SK-N-SH (cell line): ENCODE data around the gene PTPRG. TPM values are rescaled to one million over a fixed set of nuclear protein-coding genes. Genes with fewer than 3 reads are reported as not detected.

ENCODE experiments used
- CTCF ChIA-PET: fragments of 300-600, 350-600 bp; formaldehyde crosslinking; extraction: SDS; loops from one replicate; lab custom pipeline; 2021; lab: Yijun Ruan, JAX
- POLR2A ChIA-PET: fragments of 350-600 bp; sonication (Branson Sonifier 250); formaldehyde crosslinking; extraction: SDS; loops from one replicate; lab custom pipeline; 2020; ENCODE audit warnings: antibody characterized with exemption, inconsistent platforms; lab: Yijun Ruan, JAX
- DNase-seq: peaks from one replicate; pipeline ENCODE4 v3.0.0; 2012
- H2AFZ ChIP-seq: fragments of 200-600 bp; sonication (generic); 2 replicates; pipeline ENCODE4 v1.8.1; 2016; ENCODE audit warnings: antibody characterized with exemption, mild to moderate bottlenecking, low read depth
- H3F3A ChIP-seq: fragments of 200-600 bp; sonication (generic); replicated peaks from 2 replicates; pipeline ENCODE3; 2016; ENCODE audit warnings: antibody characterized with exemption, mild to moderate bottlenecking; ENCODE audit not compliant: insufficient read depth
- H3K27ac ChIP-seq, 2 experiments: fragments of 200-500 bp in 1 of 2; fragments of 200-600 bp in 1 of 2; sonication (Bioruptor generic) in 1 of 2; sonication (generic), shearing (Covaris generic) in 1 of 2; 2 replicates each; pipeline versions ENCODE4 v1.5.1 to v1.6.1; 2014 to 2016; ENCODE audit warnings: low read depth in 2 of 2, inconsistent platforms in 1 of 2, low read length in 1 of 2, mild to moderate bottlenecking in 1 of 2, mixed read lengths in 1 of 2
- H3K27me3 ChIP-seq: fragments of 200-600 bp; sonication (generic), shearing (Covaris generic); 2 replicates; pipeline ENCODE4 v1.6.1; 2016; ENCODE audit warnings: mixed run types; ENCODE audit not compliant: insufficient read depth
- H3K36me3 ChIP-seq, 2 experiments: fragments of 200-500 bp in 1 of 2; fragments of 200-600 bp in 1 of 2; sonication (Bioruptor generic) in 1 of 2; sonication (generic) in 1 of 2; replicated peaks in 1 of 2; 2 replicates each; pipeline versions ENCODE3 to v1.5.1; 2014 to 2016; ENCODE audit warnings: low read length in 1 of 2, mild to moderate bottlenecking in 1 of 2; ENCODE audit not compliant: insufficient read depth in 2 of 2, control insufficient read depth in 1 of 2
- H3K4me1 ChIP-seq, 2 experiments: fragments of 200-500 bp in 1 of 2; fragments of 200-600 bp in 1 of 2; sonication (Bioruptor generic) in 1 of 2; sonication (generic), shearing (Covaris generic) in 1 of 2; 2 replicates each; pipeline versions ENCODE4 v1.5.1 to v1.6.1; 2014 to 2016; ENCODE audit warnings: low read depth in 1 of 2, low read length in 1 of 2, mixed run types in 1 of 2; ENCODE audit not compliant: insufficient read depth in 2 of 2, control insufficient read depth in 1 of 2
- H3K4me2 ChIP-seq: fragments of 200-600 bp; sonication (generic), shearing (Covaris generic); 2 replicates; pipeline ENCODE4 v1.6.1; 2017; ENCODE audit warnings: mixed run types
- H3K4me3 ChIP-seq, 2 experiments: fragments of 200-500 bp in 1 of 2; fragments of 200-600 bp in 1 of 2; sonication (Bioruptor generic) in 1 of 2; sonication (generic), shearing (Covaris generic) in 1 of 2; 2 replicates each; pipeline versions ENCODE4 v1.5.1 to v1.8.1; 2014 to 2016; ENCODE audit warnings: low read depth in 2 of 2, inconsistent platforms in 1 of 2, low read length in 1 of 2, mild to moderate bottlenecking in 1 of 2, mixed read lengths in 1 of 2, moderate library complexity in 1 of 2
- H3K79me2 ChIP-seq: fragments of 200-600 bp; sonication (generic); 2 replicates; pipeline ENCODE4 v1.8.1; 2017; ENCODE audit warnings: mild to moderate bottlenecking; ENCODE audit not compliant: insufficient read depth
- H3K9ac ChIP-seq: fragments of 200-600 bp; sonication (generic); 2 replicates; pipeline ENCODE4 v1.6.1; 2017; ENCODE audit warnings: mixed run types
- H3K9me2 ChIP-seq: fragments of 200-600 bp; sonication (generic); 2 replicates; pipeline ENCODE4 v1.6.1; 2017; ENCODE audit warnings: mixed run types
- H3K9me3 ChIP-seq: fragments of 200-600 bp; sonication (generic); 2 replicates; pipeline ENCODE4 v1.6.1; 2017; ENCODE audit warnings: mixed run types, mild to moderate bottlenecking, moderate library complexity
- H4K20me1 ChIP-seq: fragments of 200-600 bp; sonication (generic); 2 replicates; pipeline ENCODE4 v1.6.1; 2017; ENCODE audit warnings: mild to moderate bottlenecking, mixed run types; ENCODE audit not compliant: insufficient read depth
- CHD2 ChIP-seq: fragments of 150-350 bp; IDR thresholded peaks from 2 replicates; pipeline ENCODE4 v1.6.1; 2018; ENCODE audit warnings: low read length; ENCODE audit not compliant: partially characterized antibody
- ELF1 ChIP-seq: IDR thresholded peaks from 2 replicates; pipeline ENCODE4 v1.4.0; 2012
- EZH2phosphoT487 ChIP-seq: fragments of 200-600 bp; sonication (generic); IDR thresholded peaks from 2 replicates; pipeline ENCODE4 v1.6.1; 2017; ENCODE audit warnings: low read depth, mixed run types, mild to moderate bottlenecking, antibody characterized with exemption, moderate library complexity, borderline replicate concordance
- FOXJ3 ChIP-seq: sonication (generic); formaldehyde crosslinking; IDR thresholded peaks from 2 replicates; pipeline ENCODE4 v1.5.1; 2020; ENCODE audit warnings: mild to moderate bottlenecking, missing genetic modification reagents
- FOXM1 ChIP-seq: IDR thresholded peaks from 2 replicates; pipeline ENCODE4 v1.4.0; 2012; ENCODE audit warnings: low read depth, mild to moderate bottlenecking
- GATA2 ChIP-seq: sonication (generic); formaldehyde crosslinking; IDR thresholded peaks from 2 replicates; pipeline ENCODE4 v1.5.0; 2020; ENCODE audit warnings: mild to moderate bottlenecking, missing genetic modification reagents
- IRF3 ChIP-seq: fragments of 150-350 bp; IDR thresholded peaks from 2 replicates; pipeline ENCODE4 v1.6.1; 2016; ENCODE audit warnings: mild to moderate bottlenecking, low read depth, low read length
- JUND ChIP-seq: IDR thresholded peaks from 2 replicates; pipeline ENCODE4 v1.4.0; 2012
- MAX ChIP-seq: IDR thresholded peaks from 2 replicates; pipeline ENCODE4 v1.4.0; 2012; ENCODE audit warnings: low read depth
- MXI1 ChIP-seq: IDR thresholded peaks from 2 replicates; pipeline ENCODE4 v1.6.1; 2012; ENCODE audit warnings: mild to moderate bottlenecking, low read depth, low read length, improper control_type of control experiment
- NRF1 ChIP-seq: IDR thresholded peaks from 2 replicates; pipeline ENCODE4 v1.6.1; 2012; ENCODE audit warnings: low read depth, mild to moderate bottlenecking, low read length
- POLR2AphosphoS5 ChIP-seq: IDR thresholded peaks from 2 replicates; pipeline ENCODE4 v1.6.1; 2012; ENCODE audit warnings: low read depth, low read length
- RAD21 ChIP-seq: IDR thresholded peaks from 2 replicates; pipeline ENCODE4 v1.6.1; 2012; ENCODE audit warnings: mild to moderate bottlenecking, low read length
- RCOR1 ChIP-seq: fragments of 150-350 bp; IDR thresholded peaks from 2 replicates; pipeline ENCODE4 v1.6.1; 2017; ENCODE audit warnings: antibody characterized with exemption, low read length
- RXRA ChIP-seq: IDR thresholded peaks from 2 replicates; pipeline ENCODE4 v1.4.0; 2012; ENCODE audit warnings: low read depth, mild to moderate bottlenecking, borderline replicate concordance
- SIN3A ChIP-seq: IDR thresholded peaks from 2 replicates; pipeline ENCODE4 v1.6.1; 2012; ENCODE audit warnings: low read depth, mild to moderate bottlenecking, low read length, moderate library complexity, borderline replicate concordance
- SMC3 ChIP-seq: IDR thresholded peaks from 2 replicates; pipeline ENCODE4 v1.6.1; 2012; ENCODE audit warnings: low read depth, low read length, improper control_type of control experiment
- TAF1 ChIP-seq: IDR thresholded peaks from 2 replicates; pipeline ENCODE4 v1.6.1; 2012; ENCODE audit warnings: low read depth, mild to moderate bottlenecking, low read length, moderate library complexity, borderline replicate concordance
- TEAD4 ChIP-seq: IDR thresholded peaks from 2 replicates; pipeline ENCODE4 v1.4.0; 2012; ENCODE audit warnings: mild to moderate bottlenecking, borderline replicate concordance; ENCODE audit not compliant: insufficient read depth
- YY1 ChIP-seq: IDR thresholded peaks from 2 replicates; pipeline ENCODE4 v1.4.0; 2012; ENCODE audit warnings: low read depth, mild to moderate bottlenecking
- WGBS: methylation state at CpG from one replicate; pipeline ENCODE4 v1.1.6; 2017; ENCODE audit warnings: low lambda C conversion rate; 5-methylcytosine and 5-hydroxymethylcytosine counted together
- polyA plus RNA-seq, 3 experiments: library from polyadenylated mRNA; depleted of rRNA; stranded (reverse); fragments of >200 nt; gene quantifications; 2 replicates each; pipeline ENCODE4 v1.2.3, GENCODE V29; 2012
- TF ChIP-seq, protein P1 (sequence below): IDR thresholded peaks from 2 replicates; pipeline ENCODE4; 2012
- TF ChIP-seq, protein P2 (sequence below): IDR thresholded peaks from 2 replicates; pipeline ENCODE4 v1.6.1; 2012; ENCODE audit warnings: mild to moderate bottlenecking, low read depth, low read length, moderate library complexity

PTPRG gene
- polyA plus RNA-seq, 1 of the 3 experiments (the other 2 are of a cell fraction): 14.1 TPM

- H3K36me3 ChIP-seq: no peaks in the 10 kb centered on the region
- no peak overlapping the region for H3K4me3 ChIP-seq
- H3K27me3 ChIP-seq: no peaks in the 10 kb centered on the region
- TF ChIP-seq MAX (no peak), RXRA (no peak), RAD21 (no peak), CHD2 (no peak), FOXJ3 (CRISPR knock-in tag) (no peak), TAF1 (no peak), SMC3 (no peak), ELF1 (no peak), NRF1 (no peak), MXI1 (no peak), YY1 (no peak), IRF3 (no peak), RCOR1 (no peak), GATA2 (CRISPR knock-in tag) (no peak)
- TF ChIP-seq, protein P1, sequence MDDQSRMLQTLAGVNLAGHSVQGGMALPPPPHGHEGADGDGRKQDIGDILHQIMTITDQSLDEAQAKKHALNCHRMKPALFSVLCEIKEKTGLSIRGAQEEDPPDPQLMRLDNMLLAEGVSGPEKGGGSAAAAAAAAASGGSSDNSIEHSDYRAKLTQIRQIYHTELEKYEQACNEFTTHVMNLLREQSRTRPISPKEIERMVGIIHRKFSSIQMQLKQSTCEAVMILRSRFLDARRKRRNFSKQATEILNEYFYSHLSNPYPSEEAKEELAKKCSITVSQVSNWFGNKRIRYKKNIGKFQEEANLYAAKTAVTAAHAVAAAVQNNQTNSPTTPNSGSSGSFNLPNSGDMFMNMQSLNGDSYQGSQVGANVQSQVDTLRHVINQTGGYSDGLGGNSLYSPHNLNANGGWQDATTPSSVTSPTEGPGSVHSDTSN: no peak
- peaks cover 11% of the 10 kb centered on the region; the same call in 1 of the 2 replicates for H4K20me1 ChIP-seq
- H3K79me2 ChIP-seq: peaks cover 37% of the 10 kb centered on the region
- H3K27ac ChIP-seq: no peak overlapping the region
- 86% methylated on average over 5 of the region's 5 CpGs for WGBS
- no peaks in the 10 kb centered on the region for H3K4me1 ChIP-seq
- no peak overlapping the region for H3K4me2 ChIP-seq
- no peaks in the 10 kb centered on the region for H3K9me2 ChIP-seq
- ChIA-PET POLR2A (no interaction called here), CTCF (no interaction called here)
- no peak for DNase-seq
- no peak overlapping the region for H3K9ac ChIP-seq
- H3F3A ChIP-seq: no peaks in the 10 kb centered on the region
- no peak overlapping the region for H2AFZ ChIP-seq
- H3K9me3 ChIP-seq: no peaks in the 10 kb centered on the region
These were observed 175.1 kb downstream of the PTPRG start for GRCh38 chr3:61736506-61736905.

GRCh38 chr3:61739640-61740039 lies 178.3 kb downstream of the PTPRG start:
- Histone ChIP-seq H3K4me1 (no peaks in the 10 kb centered on the region), H3K9me2 (no peaks in the 10 kb centered on the region), H3K9ac (no peak overlapping the region), H3K9me3 (no peaks in the 10 kb centered on the region), H3K4me3 (no peak overlapping the region), H3K36me3 (no peaks in the 10 kb centered on the region), H2AFZ (no peak overlapping the region), H3K4me2 (no peak overlapping the region), H3K79me2 (peaks cover 35% of the 10 kb centered on the region), H3F3A (no peaks in the 10 kb centered on the region), H3K27ac (no peak overlapping the region), H4K20me1 (peaks cover 4% of the 10 kb centered on the region; the same call in 1 of the 2 replicates), H3K27me3 (no peaks in the 10 kb centered on the region)
- ChIA-PET CTCF (interaction anchor here (0.6 kb wide), 1 partner anchor 39 kb away, joined by 3 read pairs; no protein-coding TSS in a partner anchor), POLR2A (no interaction called here)
- DNase-seq: no peak
- 78% methylated on average over 1 of the region's 1 CpG for whole genome bisulfite sequencing
- TF ChIP-seq, protein P2, sequence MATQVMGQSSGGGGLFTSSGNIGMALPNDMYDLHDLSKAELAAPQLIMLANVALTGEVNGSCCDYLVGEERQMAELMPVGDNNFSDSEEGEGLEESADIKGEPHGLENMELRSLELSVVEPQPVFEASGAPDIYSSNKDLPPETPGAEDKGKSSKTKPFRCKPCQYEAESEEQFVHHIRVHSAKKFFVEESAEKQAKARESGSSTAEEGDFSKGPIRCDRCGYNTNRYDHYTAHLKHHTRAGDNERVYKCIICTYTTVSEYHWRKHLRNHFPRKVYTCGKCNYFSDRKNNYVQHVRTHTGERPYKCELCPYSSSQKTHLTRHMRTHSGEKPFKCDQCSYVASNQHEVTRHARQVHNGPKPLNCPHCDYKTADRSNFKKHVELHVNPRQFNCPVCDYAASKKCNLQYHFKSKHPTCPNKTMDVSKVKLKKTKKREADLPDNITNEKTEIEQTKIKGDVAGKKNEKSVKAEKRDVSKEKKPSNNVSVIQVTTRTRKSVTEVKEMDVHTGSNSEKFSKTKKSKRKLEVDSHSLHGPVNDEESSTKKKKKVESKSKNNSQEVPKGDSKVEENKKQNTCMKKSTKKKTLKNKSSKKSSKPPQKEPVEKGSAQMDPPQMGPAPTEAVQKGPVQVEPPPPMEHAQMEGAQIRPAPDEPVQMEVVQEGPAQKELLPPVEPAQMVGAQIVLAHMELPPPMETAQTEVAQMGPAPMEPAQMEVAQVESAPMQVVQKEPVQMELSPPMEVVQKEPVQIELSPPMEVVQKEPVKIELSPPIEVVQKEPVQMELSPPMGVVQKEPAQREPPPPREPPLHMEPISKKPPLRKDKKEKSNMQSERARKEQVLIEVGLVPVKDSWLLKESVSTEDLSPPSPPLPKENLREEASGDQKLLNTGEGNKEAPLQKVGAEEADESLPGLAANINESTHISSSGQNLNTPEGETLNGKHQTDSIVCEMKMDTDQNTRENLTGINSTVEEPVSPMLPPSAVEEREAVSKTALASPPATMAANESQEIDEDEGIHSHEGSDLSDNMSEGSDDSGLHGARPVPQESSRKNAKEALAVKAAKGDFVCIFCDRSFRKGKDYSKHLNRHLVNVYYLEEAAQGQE: no peak
- no peak for TF ChIP-seq EZH2phosphoT487
- no peak for TF ChIP-seq SMC3
- TF ChIP-seq POLR2AphosphoS5: no peak
- no peak for TF ChIP-seq TEAD4
- TF ChIP-seq SIN3A: no peak
- TF ChIP-seq NRF1: no peak
- no peak for TF ChIP-seq FOXM1
- TF ChIP-seq JUND: no peak
- TF ChIP-seq MXI1: no peak
